ENCODE measurements around the gene WNT11. TPM values are rescaled to one million over a fixed set of nuclear protein-coding genes. Genes with fewer than 3 reads are reported as not detected.

The WNT11 gene
- total RNA-seq: 10 to 100 TPM; 39.2 to 59.3 TPM
- long read RNA-seq, donor 1, partial matches to known transcripts: 4 of 31 reads
- long read RNA-seq, donor 1, other reads (novel, unspliced or antisense): 25 of 31 reads
- long read RNA-seq, donor 2, partial matches to known transcripts: 1 of 3 reads
- long read RNA-seq, donor 2, other reads (novel, unspliced or antisense): 1 of 3 reads

DNA sequence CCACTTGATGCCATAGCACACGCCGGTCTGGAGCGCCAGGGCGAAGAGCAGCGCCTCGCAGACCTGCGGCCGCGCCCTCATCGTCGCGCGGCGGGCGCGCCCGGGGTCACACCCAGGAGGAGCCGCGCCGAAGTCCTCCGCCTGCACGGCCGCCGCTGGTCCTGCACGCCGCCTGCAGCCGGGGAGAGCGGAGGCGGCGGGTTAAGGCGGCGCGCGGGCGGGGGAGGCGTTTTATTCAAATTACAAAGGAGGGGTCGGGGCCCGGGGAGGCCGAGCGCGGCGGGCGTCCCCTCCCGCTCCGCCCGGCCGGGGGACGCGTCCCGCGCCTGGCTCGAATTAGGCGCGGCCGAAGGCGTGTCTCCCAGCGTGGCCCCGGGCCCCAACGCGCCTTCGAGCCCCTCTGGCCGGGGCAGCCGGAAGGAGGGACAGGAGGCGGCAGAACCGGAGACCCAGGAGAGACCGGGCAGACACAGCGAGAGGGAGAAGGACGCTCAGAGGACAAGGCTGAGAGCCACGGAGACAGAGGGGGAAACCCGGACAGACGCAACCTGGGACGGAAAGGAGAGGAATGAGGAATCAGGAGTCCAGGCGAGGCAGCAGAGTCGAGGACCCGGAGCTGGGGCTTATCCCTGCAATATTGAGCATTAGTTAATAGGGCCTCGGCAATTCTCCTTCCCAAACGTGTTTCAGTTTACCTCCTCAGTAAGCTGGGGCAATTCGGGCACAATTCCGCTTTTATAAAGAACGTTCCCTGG lies at the start of gene WNT11:
Gene WNT11 (minus strand): TSS at position 176 of the 755 bp plus-strand sequence. CDS start 95 bp downstream, at position 81.
- DNase-seq (ENCODE audit: low spot score): no peak
- intact Hi-C loops (cut with DNase I): loop anchor here (5.0 to 10.0 kb wide), 3 partner anchors 106 to 308 kb away; no protein-coding TSS in a partner anchor

DNA sequence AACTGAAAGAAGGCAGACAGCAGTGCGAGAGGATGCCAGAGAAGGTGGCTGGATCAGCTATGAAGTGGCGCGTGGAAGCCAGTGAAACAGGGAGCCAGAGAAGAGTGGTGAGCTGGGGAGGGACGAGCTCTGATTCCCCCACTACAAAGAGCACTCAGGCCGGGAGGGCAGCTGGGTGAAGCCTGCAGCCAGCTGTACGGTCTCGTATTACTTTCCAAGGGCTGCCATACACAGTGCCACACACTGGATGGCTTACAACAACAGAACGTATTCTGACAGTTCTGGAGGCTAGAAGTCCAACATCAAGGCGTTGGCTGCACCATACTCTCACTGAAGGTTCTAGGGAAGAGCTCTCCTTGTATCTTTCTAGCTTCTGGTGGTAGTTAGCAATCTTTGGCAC lies 47.1 kb upstream of the WNT11 start:
- no peak for DNase-seq (ENCODE audit: low spot score)
- intact Hi-C loops (cut with DNase I): no loop called here

DNA sequence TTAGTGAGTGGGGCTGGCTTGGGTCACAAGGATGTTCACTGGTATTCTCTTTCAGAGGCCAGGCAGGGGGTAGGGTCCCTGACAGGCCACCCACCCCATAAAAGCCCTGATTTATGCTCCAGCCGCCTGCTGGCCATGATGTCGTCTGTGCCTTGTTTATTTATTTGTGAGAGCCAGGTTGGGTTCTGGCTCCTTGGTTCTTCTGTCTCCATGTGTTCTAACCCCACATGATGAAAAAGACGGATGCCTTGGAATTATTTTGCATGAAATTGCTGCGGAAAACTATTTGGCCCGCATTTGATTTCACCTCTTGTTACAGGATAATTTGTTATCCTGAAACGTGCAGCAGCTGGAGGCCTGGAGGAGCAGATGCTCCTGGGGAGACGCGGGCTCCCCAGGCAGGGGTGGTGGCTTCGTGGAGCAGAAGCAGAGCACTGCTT lies 46.3 kb upstream of the WNT11 start:
- intact Hi-C loops (cut with DNase I): no loop called here
- no peak for DNase-seq (ENCODE audit: low spot score)

DNA sequence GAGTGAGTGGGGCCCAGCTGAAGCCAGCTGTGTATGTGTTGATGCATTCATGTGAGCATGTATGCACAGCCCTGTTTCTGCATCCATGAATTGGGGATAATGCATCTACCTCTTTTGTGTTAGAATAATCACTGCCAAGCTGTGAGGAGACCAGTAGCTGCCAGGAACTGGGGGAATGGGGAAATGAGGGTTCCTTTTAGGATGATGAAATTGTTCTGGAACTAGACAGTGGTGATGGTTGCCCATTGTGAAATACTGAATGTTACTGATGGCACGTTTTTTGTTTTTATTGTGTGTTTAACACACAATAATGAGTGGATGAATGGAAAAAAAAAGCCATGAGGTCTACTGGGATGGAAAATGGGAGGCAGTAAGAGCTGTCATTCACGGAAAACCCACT lies 45.3 kb upstream of the WNT11 start:
- no peak for DNase-seq (ENCODE audit: low spot score)
- intact Hi-C loops (cut with DNase I): no loop called here

DNA sequence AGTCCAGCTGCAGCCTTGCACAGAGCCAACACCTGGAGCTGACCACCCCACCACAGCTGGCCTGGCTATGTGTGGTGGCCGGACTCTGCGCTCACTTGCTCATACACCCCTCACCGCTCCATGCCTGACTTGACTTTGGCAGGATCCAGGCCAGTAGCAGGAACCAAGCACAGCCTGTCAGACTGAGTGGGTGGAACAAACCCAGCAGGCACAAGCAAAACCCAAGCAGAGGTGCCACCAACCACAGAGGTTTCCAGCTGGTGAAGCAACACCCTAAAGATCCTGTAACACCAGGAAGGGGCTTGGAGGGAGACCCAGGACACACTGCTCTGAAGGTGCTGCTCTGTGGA lies 44.9 kb upstream of the WNT11 start:
- intact Hi-C loops (cut with DNase I): no loop called here
- no peak for DNase-seq (ENCODE audit: low spot score)

DNA sequence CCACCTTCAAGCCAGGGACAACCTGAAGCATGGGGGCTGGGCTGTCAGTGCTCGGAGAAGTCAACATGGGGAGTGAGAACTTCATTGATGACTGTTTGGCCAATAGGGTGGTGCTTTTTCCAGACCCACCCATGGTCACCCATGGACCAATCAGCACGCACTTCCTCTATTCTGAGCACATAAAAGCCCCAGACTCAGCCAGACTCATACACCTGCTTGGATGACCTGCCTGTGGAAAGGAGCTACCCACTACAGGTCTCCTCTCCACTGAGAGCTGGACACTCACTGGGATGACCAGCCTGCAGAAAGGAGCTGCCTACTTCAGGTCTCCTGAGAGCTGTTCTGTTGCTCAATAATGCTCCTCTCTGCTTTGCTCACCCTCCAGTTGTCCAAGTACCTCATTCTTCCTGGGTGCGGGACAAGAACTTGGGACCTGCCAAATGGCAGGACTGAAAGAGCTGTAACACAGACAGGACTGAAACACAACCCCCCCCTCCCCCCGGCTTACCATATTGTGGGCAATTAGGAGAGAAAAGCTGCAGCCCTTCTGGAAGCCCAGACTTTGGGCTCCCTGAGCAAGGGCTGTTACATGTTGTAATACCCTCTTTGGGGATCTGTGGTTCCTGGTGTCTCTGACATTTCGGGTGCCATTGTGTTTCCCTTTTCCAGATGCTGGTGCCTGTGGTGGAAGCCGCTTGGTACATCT lies 44.4 kb upstream of the WNT11 start:
- DNase-seq (ENCODE audit: low spot score): no peak

DNA sequence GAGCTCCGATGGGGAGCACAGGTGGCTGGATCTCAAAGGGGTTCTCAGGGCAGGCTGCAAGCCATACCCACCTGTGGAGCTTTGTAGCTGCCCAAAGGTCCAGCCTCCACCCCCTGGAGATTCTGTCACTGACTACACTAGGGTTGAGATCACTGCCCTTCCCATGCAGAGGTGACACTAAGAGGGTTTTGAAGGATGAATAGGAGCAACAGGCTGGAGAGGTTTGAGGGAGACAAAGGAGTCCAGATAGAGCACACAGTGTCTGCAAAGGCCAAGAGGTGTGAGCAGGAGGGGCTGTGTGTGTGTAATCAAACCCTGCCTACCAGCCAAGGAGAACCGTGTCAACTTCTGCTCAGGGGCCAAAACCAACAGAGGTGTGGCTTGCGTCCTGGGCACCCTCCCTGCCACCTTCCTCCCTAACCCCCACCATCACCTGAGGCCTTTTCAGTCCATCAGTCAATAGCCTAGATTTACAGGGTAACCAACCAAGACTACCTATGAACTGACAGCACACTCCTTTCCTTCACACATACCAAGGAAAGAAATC lies 43.0 kb upstream of the WNT11 start:
- DNase-seq (ENCODE audit: low spot score): no peak
- intact Hi-C loops (cut with DNase I): no loop called here

More for the DNA sequence above, 44.4 kb upstream of the WNT11 start:
- intact Hi-C loops (cut with DNase I): no loop called here

DNA sequence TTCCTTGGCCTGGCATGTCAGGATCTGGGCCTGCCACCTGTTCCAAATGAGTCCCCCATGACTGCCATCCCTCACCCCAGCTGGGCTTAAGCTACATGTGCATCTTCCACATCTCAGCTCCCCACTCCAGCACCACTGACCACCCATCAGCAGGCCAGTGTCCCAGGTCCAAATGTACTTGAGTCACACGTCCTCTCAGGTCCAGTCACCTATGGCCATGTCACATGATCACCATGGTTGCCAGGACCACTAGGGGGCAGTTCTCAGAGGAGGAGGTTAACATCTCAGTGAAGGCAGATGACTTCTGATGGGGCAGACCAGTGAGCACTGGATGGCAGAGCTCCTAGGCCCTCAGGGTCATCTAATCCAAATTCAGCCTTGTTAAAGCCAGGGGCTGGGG lies 41.9 kb upstream of the WNT11 start:
- DNase-seq (ENCODE audit: low spot score): no peak

DNA sequence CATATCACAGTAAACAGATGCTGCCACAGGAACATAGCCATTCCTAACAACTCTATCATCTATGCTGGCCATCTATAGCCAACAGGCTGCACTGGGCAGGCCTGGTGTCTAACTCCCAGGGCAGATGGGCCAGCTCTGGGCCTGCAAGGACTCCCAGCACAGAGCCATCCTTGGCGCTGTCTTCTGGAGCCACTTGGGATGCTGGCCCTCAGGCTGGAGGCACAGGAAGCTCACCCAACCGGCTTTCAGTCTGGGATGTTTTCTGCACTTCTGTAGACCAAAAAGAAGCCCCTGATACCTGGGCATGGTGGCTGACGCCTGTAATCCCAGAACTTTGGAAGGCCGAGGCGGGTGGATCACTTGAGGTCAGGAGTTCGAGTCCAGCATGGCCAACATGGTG lies 40.8 kb upstream of the WNT11 start:
- DNase-seq (ENCODE audit: low spot score): no peak
- intact Hi-C loops (cut with DNase I): no loop called here

More for the DNA sequence above, 41.9 kb upstream of the WNT11 start:
- intact Hi-C loops (cut with DNase I): no loop called here

DNA sequence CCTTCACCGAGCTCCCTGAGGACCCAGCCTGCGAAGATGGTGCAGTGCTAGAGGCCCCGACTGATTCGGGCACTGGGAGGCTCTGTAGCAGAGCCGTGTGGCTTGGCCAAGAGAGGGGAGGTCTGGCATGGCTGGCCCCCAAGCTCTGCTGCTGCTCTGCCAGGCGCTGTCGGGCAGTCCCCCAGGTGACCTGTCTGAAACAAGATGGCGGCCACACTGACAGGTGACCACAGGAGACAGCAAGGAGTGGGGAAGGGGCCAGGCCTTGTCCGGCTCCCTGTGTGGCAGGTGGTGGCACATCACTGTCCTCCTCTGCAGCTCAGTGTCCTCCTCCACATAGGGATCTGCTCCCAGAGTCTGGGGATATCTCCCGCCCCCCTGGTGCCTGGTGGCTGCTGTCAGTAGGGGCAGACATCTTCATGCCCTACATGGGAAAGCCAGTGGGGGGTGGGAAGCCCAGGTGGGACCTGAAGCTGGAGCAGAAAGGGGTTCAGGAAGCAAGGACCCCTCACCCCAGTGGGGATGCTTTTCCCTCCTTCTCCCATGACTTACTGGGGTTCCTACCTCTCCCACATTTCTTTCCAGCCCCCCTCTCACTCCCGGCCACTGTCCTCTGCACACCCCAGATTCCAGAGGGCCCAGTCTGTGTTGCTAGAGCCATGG lies 40.1 kb upstream of the WNT11 start:
- intact Hi-C loops (cut with DNase I): no loop called here
- no peak for DNase-seq (ENCODE audit: low spot score)

DNA sequence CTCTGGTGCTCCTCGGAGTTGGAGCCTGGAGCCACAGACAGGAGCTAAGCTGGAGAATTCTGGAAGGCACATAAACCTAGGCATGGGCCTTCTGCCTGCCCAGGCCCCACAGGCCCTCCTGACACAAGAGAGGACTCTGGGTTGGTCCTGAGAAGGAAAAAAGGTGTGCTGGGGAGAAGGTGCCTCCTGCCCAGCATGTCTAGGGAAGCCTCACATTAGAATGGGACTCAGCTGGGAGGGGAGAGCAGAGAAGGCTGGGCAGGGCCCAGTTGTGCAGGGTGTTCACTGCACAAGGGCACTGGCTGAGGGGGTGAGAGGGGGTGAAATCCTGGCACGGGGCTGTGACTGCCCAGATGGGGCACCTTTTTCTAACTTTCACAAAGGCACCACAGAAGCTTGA lies 39.4 kb upstream of the WNT11 start:
- DNase-seq (ENCODE audit: low spot score): peak; percentile 59
- intact Hi-C loops (cut with DNase I): no loop called here

DNA sequence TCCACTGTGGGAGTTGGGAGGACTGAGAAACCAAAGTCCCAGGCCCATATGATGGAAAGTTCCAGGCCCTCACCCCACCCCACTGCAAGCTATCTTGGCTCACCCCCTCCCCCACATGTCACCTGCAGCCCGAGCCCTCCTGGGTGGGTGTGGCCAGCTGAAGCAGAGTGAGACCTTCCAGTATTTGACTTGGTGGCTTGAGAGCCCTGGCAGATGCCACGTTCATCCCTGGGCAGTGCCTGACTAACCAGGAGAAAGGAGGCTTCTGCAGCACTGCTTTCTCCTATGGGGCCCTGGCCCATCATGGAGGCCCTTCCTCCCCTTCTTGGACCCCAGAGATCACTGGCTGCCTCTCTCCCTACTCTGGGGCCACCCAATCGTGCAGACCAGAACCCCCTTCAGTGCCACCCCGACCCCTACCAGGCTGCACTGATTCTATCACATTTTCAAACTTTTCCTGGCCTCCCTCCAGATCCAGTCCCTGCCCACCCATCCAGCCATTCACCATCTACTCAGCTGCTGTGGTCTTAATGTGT lies 38.1 kb upstream of the WNT11 start:
- intact Hi-C loops (cut with DNase I): no loop called here
- peak; percentile 57 for DNase-seq (ENCODE audit: low spot score)

DNA sequence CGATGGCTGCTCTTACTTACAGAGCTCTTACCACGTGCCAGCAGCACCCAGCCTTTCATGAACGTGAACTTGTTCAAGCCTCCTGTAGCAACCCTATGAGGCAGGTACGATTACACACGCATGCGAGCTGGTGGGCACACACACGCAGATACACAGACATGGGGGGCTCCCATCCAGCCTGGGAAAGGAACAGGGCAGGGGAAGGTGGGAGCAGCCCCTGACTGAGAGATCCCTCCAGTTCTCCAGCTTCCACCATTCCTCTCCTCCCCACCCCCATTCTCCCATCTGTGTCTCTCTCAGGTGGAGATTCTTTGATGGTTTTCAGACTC lies 37.6 kb upstream of the WNT11 start:
- peak; percentile 30 for DNase-seq (ENCODE audit: low spot score)
- intact Hi-C loops (cut with DNase I): no loop called here

DNA sequence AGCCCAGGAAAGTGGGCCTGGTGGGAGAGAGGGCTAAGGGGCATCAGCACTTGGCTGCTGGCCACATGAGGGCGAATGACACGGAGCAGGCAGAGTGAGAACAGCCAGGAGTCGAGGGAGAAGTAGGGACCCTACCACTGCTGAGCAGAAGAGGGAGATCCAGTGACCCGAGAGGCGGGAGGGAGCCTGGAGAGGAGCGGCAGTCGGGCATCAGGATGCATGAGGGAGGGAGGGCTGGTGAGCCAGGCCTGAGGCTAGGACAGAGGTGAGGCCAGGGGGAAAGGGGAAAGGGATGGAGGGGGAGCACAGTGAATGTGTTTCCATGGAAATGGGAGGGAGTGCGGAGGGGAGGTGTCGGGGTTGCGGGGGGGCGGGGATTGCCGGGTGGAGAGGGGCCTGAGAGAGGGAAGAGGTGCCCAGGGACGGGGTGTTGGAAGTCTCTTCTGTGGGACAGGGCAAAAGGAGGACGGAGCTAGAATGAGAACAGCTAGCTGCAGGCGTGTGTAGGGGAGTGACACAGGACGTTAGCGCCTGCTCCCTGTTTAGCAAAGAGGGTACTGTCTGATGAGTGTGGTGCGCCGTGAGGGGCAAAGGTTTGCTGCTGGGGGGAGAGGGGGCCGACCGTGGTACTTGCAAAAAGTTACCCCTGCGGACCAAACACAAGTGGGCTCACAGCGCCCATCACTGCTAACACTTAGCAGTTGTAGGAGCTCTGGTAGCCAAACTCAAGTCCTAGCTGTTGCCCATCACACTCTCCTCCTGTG lies 37.1 kb upstream of the WNT11 start:
- peak; percentile 58 for DNase-seq (ENCODE audit: low spot score)
- intact Hi-C loops (cut with DNase I): no loop called here

DNA sequence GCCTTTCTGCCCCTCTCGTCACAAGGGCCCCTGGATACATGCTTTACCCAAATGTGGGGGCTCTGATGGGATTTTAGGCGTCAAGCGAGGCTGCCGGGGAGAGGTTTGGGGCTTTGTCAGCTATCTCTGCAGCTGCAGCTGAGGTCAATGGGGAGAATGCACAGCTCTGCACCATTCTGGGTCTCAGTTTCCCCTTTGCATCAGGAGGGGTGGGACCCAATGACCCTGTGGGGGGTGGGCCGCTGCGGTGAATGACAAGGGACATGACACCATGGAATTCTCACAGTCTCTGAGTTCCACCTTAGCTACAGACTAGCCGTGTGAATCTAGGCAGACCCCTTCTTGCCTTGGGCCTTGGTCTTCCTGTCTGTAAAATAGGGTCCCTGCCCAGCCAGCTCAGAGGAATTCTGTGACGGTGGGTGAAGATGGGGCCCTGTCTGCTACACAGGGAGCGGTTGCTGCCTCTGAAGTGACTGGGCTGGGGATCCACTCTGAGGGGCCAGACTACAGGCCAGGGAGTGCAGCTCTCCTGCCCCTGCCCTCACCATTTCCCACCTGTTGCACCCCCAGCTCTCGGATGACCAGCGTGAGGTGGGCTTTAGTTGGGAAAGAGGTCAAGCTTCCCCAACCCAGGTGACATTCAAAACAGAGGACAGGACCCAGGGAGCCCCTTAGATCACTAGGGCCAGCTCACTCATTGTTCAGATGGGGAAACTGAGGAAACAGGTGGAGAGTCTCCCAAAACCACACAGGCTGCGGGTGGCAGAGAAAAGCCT lies 35.9 kb upstream of the WNT11 start:
- intact Hi-C loops (cut with DNase I): no loop called here
- DNase-seq (ENCODE audit: low spot score): peak; percentile 45

DNA sequence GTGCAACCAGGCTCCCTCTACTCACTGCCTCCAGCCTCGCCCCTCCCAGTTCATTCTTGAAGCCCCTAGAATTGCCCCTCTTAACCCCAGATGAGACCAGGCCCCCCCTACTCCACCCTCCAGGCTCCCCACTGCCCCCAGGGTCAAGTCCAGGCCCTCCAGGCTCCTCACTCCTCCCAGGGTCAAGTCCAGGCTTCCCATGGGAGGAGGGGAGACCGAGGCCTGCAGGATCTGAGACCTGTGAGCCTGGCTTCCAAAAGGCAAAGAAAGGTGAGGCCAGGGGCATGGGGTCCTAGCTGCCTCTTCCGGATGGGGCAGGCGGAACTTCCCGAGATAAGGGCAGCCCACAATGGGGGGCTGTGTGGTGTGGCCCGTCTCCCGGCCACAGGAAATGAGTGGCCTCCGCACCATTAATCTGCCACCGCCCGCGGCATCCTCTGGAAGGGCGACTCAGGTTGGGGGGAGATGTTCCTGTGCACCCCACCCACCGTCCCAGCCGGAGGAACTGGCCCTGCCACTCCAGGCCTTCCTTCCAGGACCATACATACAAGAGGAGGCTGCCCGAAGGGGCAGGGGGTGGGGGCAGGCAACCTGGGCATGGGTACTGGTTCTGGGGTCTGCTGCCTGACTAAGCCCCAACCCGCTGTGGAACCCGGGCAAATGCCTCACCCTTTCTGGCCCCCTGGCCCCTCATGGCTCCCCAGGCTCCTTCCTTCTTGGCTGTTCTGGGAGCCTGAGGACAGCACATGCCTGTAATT lies 35.1 kb upstream of the WNT11 start:
- DNase-seq (ENCODE audit: low spot score): peak; percentile 76
- intact Hi-C loops (cut with DNase I): no loop called here

DNA sequence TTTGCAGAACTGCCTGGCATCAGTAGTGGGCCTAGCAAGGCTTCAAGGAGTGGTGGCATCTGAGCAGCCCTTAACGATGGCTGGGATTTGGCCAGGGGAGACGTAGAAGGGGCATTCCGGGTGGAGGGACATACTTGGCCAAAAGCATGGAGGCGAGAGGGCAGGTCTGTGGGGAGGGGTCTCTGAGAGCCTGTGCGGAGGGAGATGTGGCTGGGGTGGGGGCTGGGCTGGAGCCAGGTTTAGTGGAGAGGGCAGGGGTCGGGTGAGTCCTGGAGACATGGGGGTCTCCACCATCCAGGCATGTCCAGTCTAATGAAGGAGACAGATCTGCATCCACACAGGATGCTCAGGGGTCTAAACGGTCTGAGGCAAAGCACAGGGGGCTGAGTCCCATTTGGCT lies 34.4 kb upstream of the WNT11 start:
- intact Hi-C loops (cut with DNase I): no loop called here

More for the DNA sequence above, 34.4 kb upstream of the WNT11 start:
- peak; percentile 71 for DNase-seq (ENCODE audit: low spot score)

Measured in posterior vena cava (tissue), 2 donors.